GM10248 (cell line): ENCODE measurements around the gene KDM5B.

Source experiments
- CTCF ChIA-PET: fragments of 300-600 bp; sonication (Branson Sonifier 250); formaldehyde crosslinking; extraction: SDS; loops from one replicate; lab custom pipeline; 2021; ENCODE audit warnings: antibody characterized with exemption; lab: Yijun Ruan, JAX
- POLR2A ChIA-PET: fragments of 350-650 bp; sonication (Branson Sonifier 250); formaldehyde crosslinking; extraction: SDS; loops from one replicate; lab custom pipeline; 2020; ENCODE audit warnings: antibody characterized with exemption; lab: Yijun Ruan, JAX
- DNase-seq: peaks from one replicate; pipeline ENCODE4 v3.0.0; 2012; ENCODE audit errors: extremely low spot score
- TF ChIP-seq, protein P1 (sequence below): IDR thresholded peaks from 2 replicates; pipeline ENCODE4 v1.5.1; 2012; ENCODE audit warnings: mild to moderate bottlenecking, low read depth; ENCODE audit errors: extremely low read depth, missing control alignments, control extremely low read depth

KDM5B gene

DNA sequence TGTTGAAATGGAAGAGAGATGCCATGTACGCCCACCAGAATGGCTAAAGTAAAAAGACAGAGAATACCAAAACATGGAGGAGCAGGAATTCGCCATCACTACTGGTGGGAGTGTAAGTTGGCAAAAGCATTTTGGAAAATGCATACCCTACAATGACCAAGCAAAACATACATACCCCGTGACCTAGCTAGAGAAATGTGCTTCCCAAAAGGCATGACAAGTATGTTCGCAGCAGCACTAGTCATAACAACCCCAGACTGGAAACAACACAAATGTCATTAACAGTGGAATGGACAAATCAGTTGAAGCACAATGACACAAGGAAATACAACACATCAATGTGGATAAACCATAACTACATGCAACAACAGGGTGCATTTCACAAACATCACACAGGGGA, 125.2 kb downstream of the KDM5B start:
- ChIA-PET POLR2A (no interaction called here), CTCF (interaction anchor here (1.3 kb wide), 1 partner anchor 17 kb away, joined by 4 read pairs; no protein-coding TSS in a partner anchor)
- DNase-seq = no peak
- TF ChIP-seq, protein P1, sequence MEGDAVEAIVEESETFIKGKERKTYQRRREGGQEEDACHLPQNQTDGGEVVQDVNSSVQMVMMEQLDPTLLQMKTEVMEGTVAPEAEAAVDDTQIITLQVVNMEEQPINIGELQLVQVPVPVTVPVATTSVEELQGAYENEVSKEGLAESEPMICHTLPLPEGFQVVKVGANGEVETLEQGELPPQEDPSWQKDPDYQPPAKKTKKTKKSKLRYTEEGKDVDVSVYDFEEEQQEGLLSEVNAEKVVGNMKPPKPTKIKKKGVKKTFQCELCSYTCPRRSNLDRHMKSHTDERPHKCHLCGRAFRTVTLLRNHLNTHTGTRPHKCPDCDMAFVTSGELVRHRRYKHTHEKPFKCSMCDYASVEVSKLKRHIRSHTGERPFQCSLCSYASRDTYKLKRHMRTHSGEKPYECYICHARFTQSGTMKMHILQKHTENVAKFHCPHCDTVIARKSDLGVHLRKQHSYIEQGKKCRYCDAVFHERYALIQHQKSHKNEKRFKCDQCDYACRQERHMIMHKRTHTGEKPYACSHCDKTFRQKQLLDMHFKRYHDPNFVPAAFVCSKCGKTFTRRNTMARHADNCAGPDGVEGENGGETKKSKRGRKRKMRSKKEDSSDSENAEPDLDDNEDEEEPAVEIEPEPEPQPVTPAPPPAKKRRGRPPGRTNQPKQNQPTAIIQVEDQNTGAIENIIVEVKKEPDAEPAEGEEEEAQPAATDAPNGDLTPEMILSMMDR = no peak

DNA sequence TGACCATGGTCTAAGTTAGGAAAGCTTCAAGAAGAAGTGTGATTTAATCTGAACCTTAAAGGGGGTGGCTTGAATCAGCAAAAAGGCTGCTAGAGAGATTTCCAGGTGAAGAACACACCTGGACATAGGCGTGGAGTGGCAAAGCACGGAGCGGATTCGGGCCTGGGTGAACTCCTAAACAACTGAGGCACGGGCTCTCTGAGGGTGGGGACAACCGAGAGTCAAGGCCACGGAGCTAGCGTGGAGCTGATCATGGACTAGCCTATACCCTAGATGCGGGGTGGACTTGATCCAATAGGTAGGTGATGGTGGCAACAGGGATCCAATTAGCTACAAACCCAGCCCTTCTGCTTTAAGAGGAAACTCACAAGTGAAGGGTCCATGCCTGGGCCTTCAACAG, 125.7 kb downstream of the KDM5B start:
- ChIA-PET POLR2A (no interaction called here), CTCF (interaction anchor here (0.8 to 1.4 kb wide), 6 partner anchors 9 to 37 kb away, joined by 3 to 5 read pairs (median 3); no protein-coding TSS in a partner anchor)
- DNase-seq = no peak
- TF ChIP-seq, protein P1 = no peak

- ChIA-PET POLR2A (no interaction called here), CTCF (interaction anchor here (0.8 to 1.4 kb wide), 6 partner anchors 9 to 38 kb away, joined by 3 to 5 read pairs (median 3); no protein-coding TSS in a partner anchor)
- TF ChIP-seq, protein P1 = no peak
- no peak for DNase-seq
These were observed 126.3 kb downstream of the KDM5B start for GRCh38 chr1:202681736-202682420.

DNA sequence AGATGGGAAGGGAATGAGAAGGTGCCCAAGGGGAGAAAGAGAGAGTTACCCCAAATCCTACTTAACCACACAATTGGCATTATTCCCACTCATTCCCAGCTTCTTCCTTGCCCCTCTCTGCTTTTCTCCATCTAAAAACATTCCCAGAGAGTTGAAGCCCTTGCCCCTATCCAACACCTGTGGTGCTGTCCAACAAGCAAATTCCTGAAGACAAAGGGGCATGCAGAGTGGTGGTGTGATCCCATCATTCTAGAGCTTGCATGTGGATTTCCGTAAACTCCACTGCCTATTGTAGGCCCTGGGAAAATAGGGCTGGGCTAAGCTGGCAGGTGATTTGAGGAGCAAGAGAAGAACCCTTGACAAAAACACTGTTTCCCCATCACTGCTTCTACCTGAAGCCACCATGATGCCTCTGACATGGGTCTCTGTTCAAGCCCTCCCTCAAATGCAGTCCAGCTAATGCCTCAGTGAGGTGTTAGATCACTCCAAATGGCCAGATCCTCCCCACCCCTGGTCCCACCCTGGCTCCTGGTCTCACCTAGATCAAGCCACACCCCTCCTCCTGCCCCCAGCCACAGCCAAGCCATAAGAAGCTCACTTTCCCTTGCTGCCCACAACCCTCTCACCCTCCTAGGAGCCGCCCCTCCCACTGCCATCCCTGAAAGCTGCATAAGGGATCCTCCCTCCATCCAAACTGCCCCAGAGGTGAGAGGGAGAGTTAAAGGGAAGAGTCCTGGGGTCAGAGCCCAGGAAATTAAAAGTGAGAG, 127.5 kb downstream of the KDM5B start:
- TF ChIP-seq, protein P1 = no peak
- DNase-seq = no peak
- ChIA-PET CTCF (interaction anchor here (1.2 to 2.4 kb wide), 3 partner anchors 10 to 488 kb away, joined by 3 to 7 read pairs (median 7); no protein-coding TSS in a partner anchor), POLR2A (no interaction called here)

GRCh38 chr1:202679406-202680177, 128.6 kb downstream of the KDM5B start:
- ChIA-PET CTCF (interaction anchor here (1.2 to 2.4 kb wide), 3 partner anchors 9 to 20 kb away, joined by 3 to 7 read pairs (median 7); no protein-coding TSS in a partner anchor), POLR2A (no interaction called here)
- DNase-seq = no peak
- TF ChIP-seq, protein P1 = no peak

GRCh38 chr1:202677433-202677832, 130.8 kb downstream of the KDM5B start:
- CTCF ChIA-PET = interaction anchor here (1.0 kb wide), 1 partner anchor 15 kb away, joined by 3 read pairs; no protein-coding TSS in a partner anchor
- TF ChIP-seq, protein P1 = no peak
- no peak for DNase-seq
- POLR2A ChIA-PET = no interaction called here
